ENCODE data around the gene ETNK2. TPM values are rescaled to one million over a fixed set of nuclear protein-coding genes. Genes with fewer than 3 reads are reported as not detected.

Gene ETNK2
- total RNA-seq, 4 donors from 2014 or later: 0.35 to 9.7 (median 5.7) TPM; not detected in 1

DNA sequence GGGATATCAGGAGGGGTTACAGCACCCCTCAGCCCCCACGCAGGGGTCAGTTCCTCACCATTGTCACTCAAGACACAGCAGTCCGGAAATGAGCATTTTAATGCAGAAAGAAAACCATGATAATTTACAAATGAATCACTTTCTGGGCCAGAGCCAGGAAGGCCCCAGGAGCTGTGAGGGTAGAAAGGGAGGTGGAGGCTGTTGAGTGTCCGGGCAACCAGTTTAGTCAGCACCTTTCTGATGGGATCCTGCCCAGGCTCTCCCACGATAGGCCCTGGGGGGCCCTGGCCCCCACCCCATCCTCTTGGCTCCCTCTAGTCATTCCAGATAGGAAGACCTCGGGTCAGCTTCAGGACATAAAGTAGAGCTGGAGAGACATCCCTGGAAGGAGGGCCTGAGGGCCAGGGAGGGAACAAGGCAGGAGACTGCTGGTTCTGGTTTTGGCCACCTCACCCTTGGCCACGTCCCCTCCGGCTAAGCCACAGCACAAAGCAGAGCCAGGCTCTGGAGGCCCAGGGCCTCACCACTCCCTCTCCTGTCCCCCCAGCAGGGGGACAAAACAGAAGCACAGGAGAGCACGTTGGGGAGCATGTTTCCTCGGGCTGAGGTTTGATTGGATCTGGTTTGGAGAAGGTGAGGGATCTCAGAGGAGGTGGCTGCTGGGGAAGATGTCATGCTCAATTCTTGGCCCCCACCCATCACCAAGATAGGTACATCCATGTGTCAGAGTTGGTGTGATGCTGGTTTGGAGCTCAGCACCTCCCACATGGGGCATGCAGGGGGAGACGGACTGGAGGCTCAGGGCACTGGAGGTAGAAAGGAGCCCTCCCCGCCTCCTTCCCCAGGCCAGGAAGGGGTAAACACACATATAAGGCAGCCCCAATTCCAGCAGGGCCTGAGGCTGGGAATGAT lies 20.6 kb downstream of the ETNK2 start:
- Histone ChIP-seq H3K27ac (no peak overlapping the region), H3K4me3 (no peak overlapping the region), H3K9me3 (no peaks in the 10 kb centered on the region), H3K27me3 (no peaks in the 10 kb centered on the region), H3K36me3 (peaks cover 0 to 2% (median 0%) of the 10 kb centered on the region in 3 donors), H3K4me1 (peaks cover 0 to 40% (median 2%) of the 10 kb centered on the region in 4 donors)
- TF ChIP-seq POLR2A (IDR thresholded peaks at IDR 0.05): no peak
- TF ChIP-seq CTCF (IDR thresholded peaks at IDR 0.05): no peak
- DNase-seq: no peak

DNA sequence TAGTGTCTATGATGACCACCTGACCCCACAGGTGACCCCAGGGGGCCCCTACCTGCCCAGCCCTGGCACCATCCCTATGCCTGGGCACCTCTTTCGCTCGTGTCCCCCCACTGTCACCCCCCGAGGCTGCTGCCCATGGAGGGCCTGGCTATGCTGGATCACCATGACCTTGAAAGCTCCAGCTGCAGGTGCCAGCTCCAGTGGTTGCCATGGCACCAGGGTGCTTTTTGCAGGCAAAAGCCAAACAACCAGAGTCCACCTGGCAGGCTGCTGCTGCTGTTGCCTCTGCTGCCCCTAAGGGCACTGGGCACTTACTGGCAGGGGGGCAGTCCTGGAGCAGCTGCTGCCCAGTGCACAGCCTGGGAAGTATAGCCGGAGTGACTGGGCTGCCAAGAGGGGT lies 21.7 kb downstream of the ETNK2 start:
- Histone ChIP-seq H3K4me3 (no peak overlapping the region), H3K9me3 (no peaks in the 10 kb centered on the region), H3K27me3 (no peaks in the 10 kb centered on the region), H3K4me1 (peaks cover 0 to 41% (median 2%) of the 10 kb centered on the region in 4 donors), H3K36me3 (peaks cover 0 to 13% (median 0%) of the 10 kb centered on the region in 3 donors), H3K27ac (no peak overlapping the region)
- TF ChIP-seq CTCF (IDR thresholded peaks at IDR 0.05) (no peak), POLR2A (IDR thresholded peaks at IDR 0.05) (no peak)
- DNase-seq: no peak

DNA sequence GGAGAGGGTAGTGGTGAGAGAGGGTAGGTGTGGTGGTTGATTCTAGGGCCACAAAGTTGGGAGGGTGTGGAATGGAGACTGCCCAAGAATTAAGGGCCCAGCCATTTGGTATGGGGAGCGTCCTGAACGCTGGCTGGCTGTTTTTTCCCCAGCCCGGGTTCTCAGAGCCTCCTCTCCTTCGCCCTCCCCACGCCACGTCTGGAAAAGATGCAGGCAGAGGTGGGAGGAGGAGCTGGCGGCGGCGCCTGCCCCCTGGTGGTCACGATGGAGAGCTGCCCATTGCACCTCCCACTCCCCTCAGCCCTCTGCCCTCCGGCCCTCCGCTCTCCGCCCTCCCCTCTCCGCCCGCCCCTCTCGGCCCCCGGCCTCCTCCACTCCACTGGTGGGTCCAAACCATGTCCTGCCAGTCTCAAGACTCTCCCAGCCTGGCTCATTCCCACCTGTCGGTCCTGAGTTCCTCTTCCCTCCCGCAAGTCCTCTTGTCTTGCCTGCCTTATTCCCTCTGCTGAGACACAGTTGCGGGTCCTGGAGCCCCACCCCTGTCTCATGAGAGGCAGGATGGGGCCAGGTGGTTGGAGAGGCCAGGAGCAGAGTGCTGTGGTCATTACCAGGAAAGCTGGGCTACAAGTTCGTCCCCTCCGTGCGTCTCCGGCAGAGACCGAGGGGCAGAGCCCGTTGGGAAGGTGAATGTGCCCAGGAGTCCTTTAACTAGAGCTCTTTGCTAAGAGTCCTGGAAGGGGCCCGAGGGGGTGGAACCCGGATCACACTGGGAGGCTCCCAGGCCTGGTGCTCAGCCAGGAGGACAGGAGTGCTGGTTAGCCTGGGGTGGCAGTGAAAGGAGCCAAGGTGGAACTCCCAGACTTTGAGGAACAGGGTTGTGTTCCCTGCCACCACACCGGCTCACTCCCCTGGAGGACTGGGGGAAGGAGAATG lies 22.6 kb downstream of the ETNK2 start:
- TF ChIP-seq CTCF (IDR thresholded peaks at IDR 0.05): peak; percentile 51 to 94 (median 83)
- no peak for TF ChIP-seq POLR2A (IDR thresholded peaks at IDR 0.05)
- H3K27ac ChIP-seq: peak overlapping the region in 2 of 4 donors; percentile 12 to 13
- peaks cover 0 to 23% (median 0%) of the 10 kb centered on the region in 3 donors for H3K36me3 ChIP-seq
- H3K27me3 ChIP-seq: no peaks in the 10 kb centered on the region
- peak; percentile 32 to 83 (median 72) for DNase-seq
- H3K4me3 ChIP-seq: peak overlapping the region in 2 of 4 donors; percentile 28 to 47
- no peaks in the 10 kb centered on the region for H3K9me3 ChIP-seq
- peaks cover 0 to 41% (median 2%) of the 10 kb centered on the region in 4 donors for H3K4me1 ChIP-seq

- no peaks in the 10 kb centered on the region for H3K9me3 ChIP-seq
- H3K36me3 ChIP-seq: peaks cover 0 to 30% (median 0%) of the 10 kb centered on the region in 3 donors
- no peak for DNase-seq
- no peaks in the 10 kb centered on the region for H3K27me3 ChIP-seq
- TF ChIP-seq CTCF (IDR thresholded peaks at IDR 0.05) (no peak), POLR2A (IDR thresholded peaks at IDR 0.05) (no peak)
- peaks cover 0 to 41% (median 2%) of the 10 kb centered on the region in 4 donors for H3K4me1 ChIP-seq
- H3K4me3 ChIP-seq: no peak overlapping the region
- H3K27ac ChIP-seq: peak overlapping the region in 2 of 4 donors; percentile 12 to 13
Observed at GRCh38 chr1:204128464-204128963, 23.3 kb downstream of the ETNK2 start.

DNA sequence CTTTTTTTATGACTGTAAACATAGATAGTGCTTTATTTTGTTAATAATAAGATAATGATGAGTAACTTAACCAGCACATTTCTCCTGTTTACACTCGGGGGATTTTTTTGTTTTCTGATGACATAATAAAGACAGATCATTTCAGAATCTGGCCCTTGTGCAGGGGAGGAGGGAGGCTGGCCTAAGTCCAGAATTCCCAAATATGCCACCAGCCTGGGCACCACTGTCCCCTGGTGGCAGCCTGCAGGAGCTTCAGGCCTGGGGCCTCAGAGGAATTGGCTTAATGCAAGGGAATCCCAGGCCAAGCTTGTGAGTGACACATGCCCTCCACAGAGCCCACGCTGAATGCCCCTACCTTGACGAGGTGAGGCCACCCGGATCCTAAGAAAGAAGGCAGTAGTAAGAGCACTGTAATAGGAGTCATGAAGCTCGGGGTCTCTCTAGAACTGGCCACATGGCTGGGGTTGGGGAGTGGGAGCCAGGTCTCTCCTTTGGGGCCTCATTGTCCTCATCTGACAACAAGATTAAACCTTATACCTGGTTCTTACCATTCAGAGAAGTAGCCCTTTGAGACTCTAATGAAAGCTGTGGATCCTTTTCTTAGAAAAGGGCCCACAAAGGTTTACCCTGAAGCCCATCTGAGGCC lies 24.1 kb downstream of the ETNK2 start:
- H3K27ac ChIP-seq: peak overlapping the region in 3 of 4 donors; percentile 10 to 60 (median 22)
- peak in 1 of 3 donors; percentile 68 for DNase-seq
- no peaks in the 10 kb centered on the region for H3K27me3 ChIP-seq
- peaks cover 0 to 41% (median 2%) of the 10 kb centered on the region in 4 donors for H3K4me1 ChIP-seq
- H3K36me3 ChIP-seq: peaks cover 0 to 38% (median 0%) of the 10 kb centered on the region in 3 donors
- TF ChIP-seq CTCF (IDR thresholded peaks at IDR 0.05) (peak; percentile 46 to 90 (median 77)), POLR2A (IDR thresholded peaks at IDR 0.05) (no peak)
- no peak overlapping the region for H3K4me3 ChIP-seq
- H3K9me3 ChIP-seq: no peaks in the 10 kb centered on the region

Data from Peyer's patch (tissue), 4 donors.